ENCODE measurements around the gene BAZ2A.

DNA sequence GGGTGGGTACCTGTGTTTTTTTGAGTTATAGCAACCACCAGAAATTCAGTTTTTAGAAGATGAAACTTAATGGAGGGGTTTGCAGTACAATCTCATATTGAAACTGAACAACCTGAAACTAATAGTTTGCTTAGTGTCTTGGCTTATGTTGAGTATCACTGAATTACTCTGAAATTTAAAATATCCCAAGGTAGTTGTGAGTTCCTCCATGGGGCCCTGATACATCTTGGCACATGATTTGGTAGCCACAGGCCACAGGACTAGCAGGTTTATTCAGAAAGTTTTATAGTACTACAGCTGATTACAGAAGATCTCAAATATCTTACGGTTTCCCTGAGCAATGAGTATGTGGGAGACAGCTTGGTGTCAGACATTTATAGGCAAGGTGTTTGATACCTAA, 47.6 kb upstream of the BAZ2A start:
- TF ChIP-seq, protein P1, sequence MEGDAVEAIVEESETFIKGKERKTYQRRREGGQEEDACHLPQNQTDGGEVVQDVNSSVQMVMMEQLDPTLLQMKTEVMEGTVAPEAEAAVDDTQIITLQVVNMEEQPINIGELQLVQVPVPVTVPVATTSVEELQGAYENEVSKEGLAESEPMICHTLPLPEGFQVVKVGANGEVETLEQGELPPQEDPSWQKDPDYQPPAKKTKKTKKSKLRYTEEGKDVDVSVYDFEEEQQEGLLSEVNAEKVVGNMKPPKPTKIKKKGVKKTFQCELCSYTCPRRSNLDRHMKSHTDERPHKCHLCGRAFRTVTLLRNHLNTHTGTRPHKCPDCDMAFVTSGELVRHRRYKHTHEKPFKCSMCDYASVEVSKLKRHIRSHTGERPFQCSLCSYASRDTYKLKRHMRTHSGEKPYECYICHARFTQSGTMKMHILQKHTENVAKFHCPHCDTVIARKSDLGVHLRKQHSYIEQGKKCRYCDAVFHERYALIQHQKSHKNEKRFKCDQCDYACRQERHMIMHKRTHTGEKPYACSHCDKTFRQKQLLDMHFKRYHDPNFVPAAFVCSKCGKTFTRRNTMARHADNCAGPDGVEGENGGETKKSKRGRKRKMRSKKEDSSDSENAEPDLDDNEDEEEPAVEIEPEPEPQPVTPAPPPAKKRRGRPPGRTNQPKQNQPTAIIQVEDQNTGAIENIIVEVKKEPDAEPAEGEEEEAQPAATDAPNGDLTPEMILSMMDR (IDR thresholded peaks at IDR 0.05) = no peak
- no peak for TF ChIP-seq CHD2 (IDR thresholded peaks at IDR 0.05; ENCODE audit: low read length, partially characterized antibody)
- TF ChIP-seq NFE2L2 (conservative IDR thresholded peaks at IDR 0.05; ENCODE audit: low read length) = no peak

All from A549 (cell line).